ENCODE results near the gene CADPS.

Gene CADPS

DNA sequence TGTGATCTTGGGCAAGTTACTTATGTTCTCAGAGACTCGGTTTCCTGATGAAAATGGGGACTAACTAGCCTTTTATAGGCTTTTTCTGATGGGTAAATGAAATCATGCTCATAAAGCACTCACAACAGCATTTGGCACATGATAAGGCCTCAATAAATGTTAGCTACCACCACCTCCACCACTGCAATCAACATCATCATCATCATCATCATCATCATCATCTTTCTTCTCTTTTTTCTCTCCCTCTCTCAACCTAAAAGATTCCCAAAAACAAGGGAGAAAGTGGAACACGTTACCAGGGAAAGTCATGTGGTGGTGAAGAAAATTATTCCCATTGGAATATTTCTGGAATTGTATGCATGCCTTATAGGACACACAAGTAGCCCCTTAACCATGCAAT, 468.3 kb downstream of the CADPS start:
- no peak overlapping the region for H3K4me2 ChIP-seq (ENCODE audit: low read depth, low read length, poor library complexity, severe bottlenecking)
- H3F3A ChIP-seq (ENCODE audit: low read depth), result no peaks in the 10 kb centered on the region
- H3K9me3 ChIP-seq (ENCODE audit: insufficient read depth, low read depth, low read length), result no peaks in the 10 kb centered on the region
- no peaks in the 10 kb centered on the region for H3K79me2 ChIP-seq (ENCODE audit: insufficient read depth, low read length)
- no peak overlapping the region for H3K9ac ChIP-seq (ENCODE audit: low read depth, low read length, poor library complexity, severe bottlenecking)
- TF ChIP-seq, protein P1, sequence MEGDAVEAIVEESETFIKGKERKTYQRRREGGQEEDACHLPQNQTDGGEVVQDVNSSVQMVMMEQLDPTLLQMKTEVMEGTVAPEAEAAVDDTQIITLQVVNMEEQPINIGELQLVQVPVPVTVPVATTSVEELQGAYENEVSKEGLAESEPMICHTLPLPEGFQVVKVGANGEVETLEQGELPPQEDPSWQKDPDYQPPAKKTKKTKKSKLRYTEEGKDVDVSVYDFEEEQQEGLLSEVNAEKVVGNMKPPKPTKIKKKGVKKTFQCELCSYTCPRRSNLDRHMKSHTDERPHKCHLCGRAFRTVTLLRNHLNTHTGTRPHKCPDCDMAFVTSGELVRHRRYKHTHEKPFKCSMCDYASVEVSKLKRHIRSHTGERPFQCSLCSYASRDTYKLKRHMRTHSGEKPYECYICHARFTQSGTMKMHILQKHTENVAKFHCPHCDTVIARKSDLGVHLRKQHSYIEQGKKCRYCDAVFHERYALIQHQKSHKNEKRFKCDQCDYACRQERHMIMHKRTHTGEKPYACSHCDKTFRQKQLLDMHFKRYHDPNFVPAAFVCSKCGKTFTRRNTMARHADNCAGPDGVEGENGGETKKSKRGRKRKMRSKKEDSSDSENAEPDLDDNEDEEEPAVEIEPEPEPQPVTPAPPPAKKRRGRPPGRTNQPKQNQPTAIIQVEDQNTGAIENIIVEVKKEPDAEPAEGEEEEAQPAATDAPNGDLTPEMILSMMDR (conservative IDR thresholded peaks at IDR 0.05; ENCODE audit: low read length), result no peak
- no peak for TF ChIP-seq EZH2phosphoT487 (IDR thresholded peaks at IDR 0.05; ENCODE audit: borderline replicate concordance)
- no peaks in the 10 kb centered on the region for H3K9me2 ChIP-seq (replicated peaks; ENCODE audit: low read depth, low read length)
- H3K4me3 ChIP-seq (ENCODE audit: low read length, poor library complexity, severe bottlenecking), result no peak overlapping the region
- no peak overlapping the region for H2AFZ ChIP-seq (ENCODE audit: low read length)
- H4K20me1 ChIP-seq (ENCODE audit: insufficient read depth, low read length, poor library complexity, severe bottlenecking), result no peaks in the 10 kb centered on the region
- no peaks in the 10 kb centered on the region for H3K36me3 ChIP-seq (ENCODE audit: insufficient read depth, low read length)
- H3K4me1 ChIP-seq (ENCODE audit: insufficient read depth, low read length, poor library complexity, severe bottlenecking), result no peaks in the 10 kb centered on the region
- H3K27me3 ChIP-seq (ENCODE audit: insufficient read depth, low read length, poor library complexity, severe bottlenecking), result no peaks in the 10 kb centered on the region

DNA sequence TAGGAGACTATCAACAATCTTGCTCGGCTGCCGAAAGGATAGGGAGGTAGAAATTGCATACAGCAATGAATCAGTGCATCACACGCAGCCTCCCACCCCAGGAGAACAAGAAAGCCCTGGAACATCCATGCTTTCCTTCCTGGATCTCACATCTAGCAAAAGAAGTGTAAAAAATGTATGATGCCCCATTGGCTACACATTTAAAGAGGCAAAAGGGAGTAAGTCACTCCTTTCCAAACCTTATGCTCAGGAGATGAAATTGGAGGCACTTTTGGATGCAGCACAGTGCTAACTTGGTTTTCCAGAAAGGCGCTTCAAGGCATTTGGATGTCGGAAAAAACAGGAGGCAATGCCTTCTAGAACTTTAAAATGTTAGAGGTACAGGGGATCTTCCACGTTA, 469.6 kb downstream of the CADPS start:
- Histone ChIP-seq H2AFZ (ENCODE audit: low read length) (no peak overlapping the region), H3K79me2 (ENCODE audit: insufficient read depth, low read length) (no peaks in the 10 kb centered on the region), H3K4me3 (ENCODE audit: low read length, poor library complexity, severe bottlenecking) (no peak overlapping the region), H3K36me3 (ENCODE audit: insufficient read depth, low read length) (no peaks in the 10 kb centered on the region), H3K4me1 (ENCODE audit: insufficient read depth, low read length, poor library complexity, severe bottlenecking) (no peaks in the 10 kb centered on the region), H3F3A (ENCODE audit: low read depth) (no peaks in the 10 kb centered on the region), H4K20me1 (ENCODE audit: insufficient read depth, low read length, poor library complexity, severe bottlenecking) (no peaks in the 10 kb centered on the region), H3K27me3 (ENCODE audit: insufficient read depth, low read length, poor library complexity, severe bottlenecking) (no peaks in the 10 kb centered on the region), H3K9ac (ENCODE audit: low read depth, low read length, poor library complexity, severe bottlenecking) (no peak overlapping the region), H3K9me3 (ENCODE audit: insufficient read depth, low read depth, low read length) (no peaks in the 10 kb centered on the region), H3K9me2 (replicated peaks; ENCODE audit: low read depth, low read length) (no peaks in the 10 kb centered on the region), H3K4me2 (ENCODE audit: low read depth, low read length, poor library complexity, severe bottlenecking) (no peak overlapping the region)
- TF ChIP-seq, protein P1 (conservative IDR thresholded peaks at IDR 0.05; ENCODE audit: low read length), result no peak
- no peak for TF ChIP-seq EZH2phosphoT487 (IDR thresholded peaks at IDR 0.05; ENCODE audit: borderline replicate concordance)

DNA sequence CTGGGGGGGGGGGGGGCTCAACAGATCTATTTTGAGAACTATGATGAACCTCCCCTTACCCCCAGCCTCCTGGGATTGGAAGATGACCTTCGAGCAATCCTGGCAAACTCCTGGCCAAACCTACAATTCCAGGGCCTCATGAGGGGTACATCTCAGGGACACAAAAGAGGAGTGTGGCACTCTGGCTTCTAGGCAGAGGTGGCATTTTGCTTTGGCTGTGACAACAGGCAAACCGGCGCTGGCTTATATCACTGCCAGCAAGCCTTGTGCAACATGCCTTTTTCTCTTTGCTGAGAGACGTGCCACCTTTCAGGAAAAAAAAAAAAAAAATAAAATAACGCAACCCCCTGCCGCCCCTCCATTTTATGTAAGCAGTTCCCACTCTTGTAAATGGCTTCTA, 470.1 kb downstream of the CADPS start:
- Histone ChIP-seq H3K9me2 (replicated peaks; ENCODE audit: low read depth, low read length) (no peaks in the 10 kb centered on the region), H3K36me3 (ENCODE audit: insufficient read depth, low read length) (no peaks in the 10 kb centered on the region), H3K4me3 (ENCODE audit: low read length, poor library complexity, severe bottlenecking) (no peak overlapping the region), H3K9me3 (ENCODE audit: insufficient read depth, low read depth, low read length) (no peaks in the 10 kb centered on the region), H3F3A (ENCODE audit: low read depth) (no peaks in the 10 kb centered on the region), H3K9ac (ENCODE audit: low read depth, low read length, poor library complexity, severe bottlenecking) (no peak overlapping the region), H3K4me2 (ENCODE audit: low read depth, low read length, poor library complexity, severe bottlenecking) (no peak overlapping the region), H3K27me3 (ENCODE audit: insufficient read depth, low read length, poor library complexity, severe bottlenecking) (no peaks in the 10 kb centered on the region), H2AFZ (ENCODE audit: low read length) (no peak overlapping the region), H3K4me1 (ENCODE audit: insufficient read depth, low read length, poor library complexity, severe bottlenecking) (no peaks in the 10 kb centered on the region), H4K20me1 (ENCODE audit: insufficient read depth, low read length, poor library complexity, severe bottlenecking) (no peaks in the 10 kb centered on the region), H3K79me2 (ENCODE audit: insufficient read depth, low read length) (no peaks in the 10 kb centered on the region)
- TF ChIP-seq, protein P1 (conservative IDR thresholded peaks at IDR 0.05; ENCODE audit: low read length), result no peak
- TF ChIP-seq EZH2phosphoT487 (IDR thresholded peaks at IDR 0.05; ENCODE audit: borderline replicate concordance), result no peak

All from Loucy (cell line).